ENCODE data around the gene HSPBP1. TPM values are rescaled to one million over a fixed set of nuclear protein-coding genes. Genes with fewer than 3 reads are reported as not detected.

Gene HSPBP1
- total and polyA plus RNA-seq, 2 of the 13 experiments (the other 11 are each of a cell fraction or from before 2014, with no cell fraction given) = 22.3 to 33.7 TPM

DNA sequence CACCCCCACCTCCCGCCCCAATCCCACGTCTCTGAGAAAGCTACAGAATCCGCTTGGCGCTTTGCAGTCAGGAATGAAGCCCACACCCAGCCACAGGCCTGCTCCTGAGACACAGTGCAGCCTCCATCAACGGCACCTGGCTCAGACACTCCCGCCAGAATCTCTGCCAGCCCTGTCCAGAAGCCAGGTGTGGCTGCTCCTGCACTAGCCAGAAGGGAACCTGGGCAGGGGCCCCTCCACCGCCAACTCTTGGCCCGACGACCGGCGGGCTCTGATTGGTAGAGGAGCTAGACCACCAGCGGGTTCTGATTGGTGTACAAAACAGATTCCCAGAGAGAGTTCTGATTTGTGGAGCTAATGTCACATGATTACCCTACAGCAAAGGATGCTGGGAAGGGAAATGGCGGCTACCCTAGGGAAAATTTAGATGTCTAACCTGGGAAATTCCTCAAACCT lies 18.2 kb downstream of the HSPBP1 start:
- POLR2A ChIA-PET = interaction anchor here (3.7 kb wide), 1 partner anchor 19 kb away, joined by 58 read pairs; the partner anchor contains the start of gene HSPBP1
- H3K27me3 ChIP-seq (ENCODE audit: control insufficient read depth in 1 of 2, insufficient read depth in 2 of 2, low read length in 2 of 2) = no peaks in the 10 kb centered on the region; a peak in 2 of 5 replicates
- H3K79me2 ChIP-seq (ENCODE audit: insufficient read depth, low read length) = peaks cover 16% of the 10 kb centered on the region
- H2AFZ ChIP-seq (ENCODE audit: low read length) = no peak overlapping the region
- no peak for ATAC-seq
- WGBS (ENCODE audit: low lambda C conversion rate) = 95% methylated on average over 11 of the region's 13 CpGs
- no peak overlapping the region for H3K9ac ChIP-seq (ENCODE audit: insufficient read depth, low read depth, low read length)
- TF ChIP-seq, protein P1, sequence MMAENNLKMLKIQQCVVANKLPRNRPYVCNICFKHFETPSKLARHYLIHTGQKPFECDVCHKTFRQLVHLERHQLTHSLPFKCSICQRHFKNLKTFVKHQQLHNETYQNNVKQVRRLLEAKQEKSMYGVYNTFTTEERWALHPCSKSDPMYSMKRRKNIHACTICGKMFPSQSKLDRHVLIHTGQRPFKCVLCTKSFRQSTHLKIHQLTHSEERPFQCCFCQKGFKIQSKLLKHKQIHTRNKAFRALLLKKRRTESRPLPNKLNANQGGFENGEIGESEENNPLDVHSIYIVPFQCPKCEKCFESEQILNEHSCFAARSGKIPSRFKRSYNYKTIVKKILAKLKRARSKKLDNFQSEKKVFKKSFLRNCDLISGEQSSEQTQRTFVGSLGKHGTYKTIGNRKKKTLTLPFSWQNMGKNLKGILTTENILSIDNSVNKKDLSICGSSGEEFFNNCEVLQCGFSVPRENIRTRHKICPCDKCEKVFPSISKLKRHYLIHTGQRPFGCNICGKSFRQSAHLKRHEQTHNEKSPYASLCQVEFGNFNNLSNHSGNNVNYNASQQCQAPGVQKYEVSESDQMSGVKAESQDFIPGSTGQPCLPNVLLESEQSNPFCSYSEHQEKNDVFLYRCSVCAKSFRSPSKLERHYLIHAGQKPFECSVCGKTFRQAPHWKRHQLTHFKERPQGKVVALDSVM (CRISPR knock-in tag; IDR thresholded peaks at IDR 0.05) = no peak
- no peak for TF ChIP-seq SCMH1 (CRISPR knock-in tag; IDR thresholded peaks at IDR 0.05; ENCODE audit: borderline replicate concordance)
- peak; percentile 32; the same call in 1 of the 2 replicates for TF ChIP-seq ZNF143 (CRISPR knock-in tag; IDR thresholded peaks at IDR 0.05)
- TF ChIP-seq ZNF101 (CRISPR knock-in tag; IDR thresholded peaks at IDR 0.05; ENCODE audit: borderline replicate concordance, low read depth) = no peak
- in situ Hi-C loops (cut with HindIII; ENCODE audit: extremely low pct_ligation_motif_present, low pct_unique_long_range_greater_than_20kb) = no loop called here
- no peaks in the 10 kb centered on the region for H3K36me3 ChIP-seq (replicated peaks in 1 of 2; ENCODE audit: control insufficient read depth in 1 of 2, insufficient read depth in 2 of 2, low read length in 2 of 2)
- no peak overlapping the region for H3K4me3 ChIP-seq (replicated peaks in 1 of 3; ENCODE audit: insufficient read depth in 1 of 3, low read depth in 2 of 3, low read length in 3 of 3)
- no peaks in the 10 kb centered on the region for H3K9me3 ChIP-seq (ENCODE audit: low read length)
- H3K27ac ChIP-seq (ENCODE audit: extremely low read length, insufficient read depth, low read length) = no peak overlapping the region
- BruUV-seq (replicated peaks) = no TSS peak
- FAIRE-seq = no peak
- CTCF ChIA-PET (ENCODE audit: low intra/inter-chr PET ratio, low total read pairs) = no interaction called here
- intact Hi-C loops (cut with micrococcal nuclease; ENCODE audit: unreplicated experiment) = no loop called here
- DNase-seq (ENCODE audit: low spot score) = no peak
- peaks cover 21% of the 10 kb centered on the region for H3K4me1 ChIP-seq (ENCODE audit: insufficient read depth, low read length)
- H3K4me2 ChIP-seq (ENCODE audit: low read depth, low read length) = no peak overlapping the region
- peaks cover 13% of the 10 kb centered on the region for H4K20me1 ChIP-seq (ENCODE audit: insufficient read depth, low read length)

All from HepG2 (cell line).